Smooth muscle cell (in vitro differentiated cells): ENCODE data around the gene CASK. TPM values are rescaled to one million over a fixed set of nuclear protein-coding genes. Genes with fewer than 3 reads are reported as not detected.

Experiments used
- DNase-seq: peaks from one replicate; lab custom pipeline; 2025; ENCODE audit not compliant: unreplicated experiment; lab: John Stamatoyannopoulos, UW
- H2AFZ ChIP-seq: fragments of 200-600 bp; sonication (generic); 2 replicates; pipeline ENCODE4 v1.6.0; 2016; ENCODE audit warnings: antibody characterized with exemption, low read depth, mild to moderate bottlenecking
- H3F3A ChIP-seq: fragments of 200-600 bp; sonication (generic); 2 replicates; pipeline ENCODE4 v1.6.0; 2017; ENCODE audit warnings: antibody characterized with exemption, low read depth
- H3K27ac ChIP-seq: fragments of 200-600 bp; sonication (generic); 2 replicates; pipeline ENCODE4 v1.5.1; 2016; ENCODE audit warnings: low read depth, mild to moderate bottlenecking
- H3K27me3 ChIP-seq: fragments of 200-600 bp; sonication (generic); 2 replicates; pipeline ENCODE4 v1.6.1; 2016; ENCODE audit warnings: low read depth, mild to moderate bottlenecking
- H3K36me3 ChIP-seq: fragments of 200-600 bp; sonication (generic); 2 replicates; pipeline ENCODE4 v1.5.1; 2016; ENCODE audit warnings: low read depth
- H3K4me1 ChIP-seq: fragments of 200-600 bp; sonication (generic); 2 replicates; pipeline ENCODE4 v1.5.1; 2016; ENCODE audit warnings: low read depth
- H3K4me2 ChIP-seq: fragments of 200-600 bp; sonication (generic); 2 replicates; pipeline ENCODE4 v1.6.0; 2016; ENCODE audit warnings: mild to moderate bottlenecking
- H3K4me3 ChIP-seq: fragments of 200-600 bp; sonication (generic); 2 replicates; pipeline ENCODE4 v1.5.1; 2016; ENCODE audit warnings: mild to moderate bottlenecking
- H3K79me2 ChIP-seq: fragments of 200-600 bp; sonication (generic); 2 replicates; pipeline ENCODE4 v1.6.0; 2016; ENCODE audit warnings: low read depth, mild to moderate bottlenecking
- H3K9ac ChIP-seq: fragments of 200-600 bp; sonication (generic); 2 replicates; pipeline ENCODE4 v1.6.0; 2016; ENCODE audit warnings: low read depth
- H3K9me3 ChIP-seq: fragments of 200-600 bp; sonication (generic); replicated peaks from 2 replicates; pipeline ENCODE4 v1.5.1; 2016; ENCODE audit warnings: low read depth
- H4K20me1 ChIP-seq: fragments of 200-600 bp; sonication (generic); 2 replicates; pipeline ENCODE4 v1.6.0; 2016; ENCODE audit warnings: low read depth
- CTCF ChIP-seq: fragments of 200-600 bp; sonication (generic); IDR thresholded peaks from 2 replicates; pipeline ENCODE4 v1.5.1; 2017; ENCODE audit warnings: borderline replicate concordance, mild to moderate bottlenecking, antibody characterized with exemption; ENCODE audit not compliant: insufficient read depth, poor library complexity, severe bottlenecking
- WGBS: methylation state at CpG from one replicate; pipeline ENCODE4 v1.1.7; 2016; ENCODE audit warnings: low lambda C conversion rate; 5-methylcytosine and 5-hydroxymethylcytosine counted together
- polyA plus RNA-seq: library from polyadenylated mRNA; unstranded; fragments of >200 nt; fragmentation: Nextera tagmentation; extraction: Ambion mirVana; gene quantifications from 2 replicates; pipeline ENCODE4 v1.2.1, GENCODE V29; 2016
- total RNA-seq: library from RNA; depleted of rRNA; stranded (reverse); fragments of >200 nt; gene quantifications from 2 replicates; pipeline ENCODE4 v1.2.3, GENCODE V29; 2014

CASK gene
- total and polyA plus RNA-seq, 2 experiments from 2014 or later = 49.4 to 97.5 TPM

GRCh38 chrX:41708486-41708885 is 214.9 kb downstream of the CASK start:
- TF ChIP-seq CTCF = no peak
- Histone ChIP-seq H3K9me3 (no peaks in the 10 kb centered on the region), H3K4me2 (no peak overlapping the region), H3F3A (no peaks in the 10 kb centered on the region), H3K79me2 (no peaks in the 10 kb centered on the region), H3K27ac (no peak overlapping the region), H3K36me3 (no peaks in the 10 kb centered on the region), H3K27me3 (no peaks in the 10 kb centered on the region), H3K4me1 (no peaks in the 10 kb centered on the region), H4K20me1 (no peaks in the 10 kb centered on the region), H3K9ac (no peak overlapping the region), H2AFZ (no peak overlapping the region), H3K4me3 (no peak overlapping the region)
- WGBS = 63% methylated on average over 3 of the region's 3 CpGs
- DNase-seq = no peak

- Histone ChIP-seq H3K27me3 (no peaks in the 10 kb centered on the region), H3K4me1 (no peaks in the 10 kb centered on the region), H3F3A (no peaks in the 10 kb centered on the region), H3K4me2 (no peak overlapping the region), H3K79me2 (no peaks in the 10 kb centered on the region), H2AFZ (no peak overlapping the region), H3K36me3 (no peaks in the 10 kb centered on the region), H4K20me1 (no peaks in the 10 kb centered on the region), H3K9ac (no peak overlapping the region), H3K27ac (no peak overlapping the region), H3K9me3 (no peaks in the 10 kb centered on the region), H3K4me3 (no peak overlapping the region)
- WGBS = 76% methylated on average over 1 of the region's 1 CpG
- TF ChIP-seq CTCF = no peak
- no peak for DNase-seq
These were observed 216.1 kb downstream of the CASK start for GRCh38 chrX:41707218-41707617.

GRCh38 chrX:41705680-41706374 is 217.5 kb downstream of the CASK start:
- H3K79me2 ChIP-seq = no peaks in the 10 kb centered on the region
- no peaks in the 10 kb centered on the region for H3F3A ChIP-seq
- WGBS = 81% methylated on average over 3 of the region's 3 CpGs
- no peaks in the 10 kb centered on the region for H3K36me3 ChIP-seq
- H3K27ac ChIP-seq = no peak overlapping the region
- TF ChIP-seq CTCF = no peak
- DNase-seq = no peak
- H2AFZ ChIP-seq = no peak overlapping the region
- no peak overlapping the region for H3K9ac ChIP-seq
- H3K4me1 ChIP-seq = no peaks in the 10 kb centered on the region
- no peak overlapping the region for H3K4me2 ChIP-seq
- H4K20me1 ChIP-seq = no peaks in the 10 kb centered on the region
- no peaks in the 10 kb centered on the region for H3K27me3 ChIP-seq
- no peak overlapping the region for H3K4me3 ChIP-seq
- H3K9me3 ChIP-seq = no peaks in the 10 kb centered on the region

GRCh38 chrX:41705042-41705441 is 218.3 kb downstream of the CASK start:
- WGBS = 79% methylated on average over 1 of the region's 1 CpG
- H3F3A ChIP-seq = no peaks in the 10 kb centered on the region
- H3K4me3 ChIP-seq = no peak overlapping the region
- no peak for TF ChIP-seq CTCF
- DNase-seq = no peak
- no peak overlapping the region for H3K4me2 ChIP-seq
- H4K20me1 ChIP-seq = no peaks in the 10 kb centered on the region
- no peaks in the 10 kb centered on the region for H3K79me2 ChIP-seq
- no peak overlapping the region for H3K9ac ChIP-seq
- H3K27ac ChIP-seq = no peak overlapping the region
- no peaks in the 10 kb centered on the region for H3K9me3 ChIP-seq
- no peak overlapping the region for H2AFZ ChIP-seq
- no peaks in the 10 kb centered on the region for H3K4me1 ChIP-seq
- no peaks in the 10 kb centered on the region for H3K36me3 ChIP-seq
- no peaks in the 10 kb centered on the region for H3K27me3 ChIP-seq
